ENCODE results near the gene RGS19. TPM values are rescaled to one million over a fixed set of nuclear protein-coding genes. Genes with fewer than 3 reads are reported as not detected.
"Not testable (repeated sequence)": the region's sequence is repeated elsewhere in the genome, so short reads cannot be mapped to it uniquely, and the experiment has no call there.

The RGS19 gene
- total RNA-seq, 4 donors from 2014 or later: 3.4 to 16.0 (median 10.5) TPM

GRCh38 chr20:64119301-64119680 lies 40.0 kb upstream of the RGS19 start:
- WGBS, 2 donors (ENCODE audit: low coverage in 1 of 2): no CpG with 5 or more reads among the region's 8 CpGs
- H3K27me3 ChIP-seq: peaks cover 34% of the 10 kb centered on the region
- TF ChIP-seq POLR2AphosphoS5 (IDR thresholded peaks at IDR 0.05) (no peak), EP300 (IDR thresholded peaks at IDR 0.05) (no peak), POLR2A (IDR thresholded peaks at IDR 0.05) (no peak)
- TF ChIP-seq, protein P1, sequence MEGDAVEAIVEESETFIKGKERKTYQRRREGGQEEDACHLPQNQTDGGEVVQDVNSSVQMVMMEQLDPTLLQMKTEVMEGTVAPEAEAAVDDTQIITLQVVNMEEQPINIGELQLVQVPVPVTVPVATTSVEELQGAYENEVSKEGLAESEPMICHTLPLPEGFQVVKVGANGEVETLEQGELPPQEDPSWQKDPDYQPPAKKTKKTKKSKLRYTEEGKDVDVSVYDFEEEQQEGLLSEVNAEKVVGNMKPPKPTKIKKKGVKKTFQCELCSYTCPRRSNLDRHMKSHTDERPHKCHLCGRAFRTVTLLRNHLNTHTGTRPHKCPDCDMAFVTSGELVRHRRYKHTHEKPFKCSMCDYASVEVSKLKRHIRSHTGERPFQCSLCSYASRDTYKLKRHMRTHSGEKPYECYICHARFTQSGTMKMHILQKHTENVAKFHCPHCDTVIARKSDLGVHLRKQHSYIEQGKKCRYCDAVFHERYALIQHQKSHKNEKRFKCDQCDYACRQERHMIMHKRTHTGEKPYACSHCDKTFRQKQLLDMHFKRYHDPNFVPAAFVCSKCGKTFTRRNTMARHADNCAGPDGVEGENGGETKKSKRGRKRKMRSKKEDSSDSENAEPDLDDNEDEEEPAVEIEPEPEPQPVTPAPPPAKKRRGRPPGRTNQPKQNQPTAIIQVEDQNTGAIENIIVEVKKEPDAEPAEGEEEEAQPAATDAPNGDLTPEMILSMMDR (IDR thresholded peaks at IDR 0.05): no peak
- no peak overlapping the region for H3K4me3 ChIP-seq
- H3K27ac ChIP-seq: no peak overlapping the region
- ATAC-seq: no peak
- no peaks in the 10 kb centered on the region for H3K36me3 ChIP-seq
- peaks cover 0 to 9% (median 3%) of the 10 kb centered on the region in 3 donors for H3K4me1 ChIP-seq
- no peaks in the 10 kb centered on the region for H3K9me3 ChIP-seq

DNA sequence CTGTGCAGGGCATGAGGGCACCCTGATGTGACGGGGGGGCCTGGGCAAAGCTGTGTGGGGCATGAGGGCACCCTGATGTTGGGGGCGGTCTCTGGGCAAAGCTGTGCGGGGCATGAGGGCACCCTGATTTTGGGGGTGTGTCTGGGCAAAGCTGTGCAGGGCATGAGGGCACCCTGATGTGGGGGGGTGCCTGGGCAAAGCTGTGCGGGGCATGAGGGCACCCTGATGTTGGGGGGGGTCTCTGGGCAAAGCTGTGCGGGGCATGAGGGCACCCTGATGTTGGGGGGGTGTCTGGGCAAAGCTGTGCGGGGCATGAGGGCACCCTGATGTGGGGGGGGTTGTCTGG lies 38.1 kb upstream of the RGS19 start:
- ATAC-seq, H3K9me3 ChIP-seq, H3K36me3 ChIP-seq, H3K4me1 ChIP-seq, H3K4me3 ChIP-seq, H3K27ac ChIP-seq: not testable (repeated sequence)
- WGBS, 2 donors (ENCODE audit: low coverage in 1 of 2): no CpG with 5 or more reads among the region's 6 CpGs
- peaks cover 24% of the 10 kb centered on the region for H3K27me3 ChIP-seq

GRCh38 chr20:64116541-64117431 lies 37.5 kb upstream of the RGS19 start:
- H3K27ac ChIP-seq: no peak overlapping the region
- H3K4me3 ChIP-seq: no peak overlapping the region
- H3K9me3 ChIP-seq: no peaks in the 10 kb centered on the region
- WGBS, 2 donors (ENCODE audit: low coverage in 1 of 2): 67 to 84% methylated on average over 6 of the region's 17 CpGs
- H3K36me3 ChIP-seq: no peaks in the 10 kb centered on the region
- peaks cover 0 to 9% (median 3%) of the 10 kb centered on the region in 3 donors for H3K4me1 ChIP-seq
- H3K27me3 ChIP-seq: peaks cover 19% of the 10 kb centered on the region
- TF ChIP-seq POLR2AphosphoS5 (IDR thresholded peaks at IDR 0.05) (no peak), POLR2A (IDR thresholded peaks at IDR 0.05) (no peak), EP300 (IDR thresholded peaks at IDR 0.05) (no peak)
- TF ChIP-seq, protein P1 (IDR thresholded peaks at IDR 0.05): no peak
- ATAC-seq: no peak

DNA sequence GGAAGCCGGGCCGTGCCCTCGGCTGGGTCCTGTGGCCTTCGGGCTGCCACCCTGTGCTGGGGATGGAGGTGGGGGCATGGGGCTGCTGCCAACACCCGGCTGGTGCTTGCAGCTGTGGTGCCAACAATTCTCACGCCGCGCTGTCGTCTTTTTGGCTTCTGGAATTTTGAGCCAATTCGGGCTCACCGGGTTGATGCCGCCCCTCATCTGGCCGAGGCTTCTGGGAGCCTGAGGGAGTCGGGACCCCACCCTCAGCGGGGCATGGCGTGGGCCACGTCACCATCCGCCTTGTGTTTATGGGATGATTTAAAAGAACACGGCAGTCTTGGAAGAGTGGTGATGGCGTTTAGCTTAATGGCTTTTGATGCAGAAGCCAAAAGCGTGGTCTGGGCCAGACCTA lies 36.7 kb upstream of the RGS19 start:
- TF ChIP-seq POLR2A (IDR thresholded peaks at IDR 0.05) (no peak), POLR2AphosphoS5 (IDR thresholded peaks at IDR 0.05) (no peak), EP300 (IDR thresholded peaks at IDR 0.05) (no peak)
- TF ChIP-seq, protein P1 (IDR thresholded peaks at IDR 0.05): no peak
- Histone ChIP-seq H3K4me1 (peaks cover 0 to 9% (median 3%) of the 10 kb centered on the region in 3 donors), H3K36me3 (no peaks in the 10 kb centered on the region), H3K4me3 (no peak overlapping the region), H3K27ac (no peak overlapping the region), H3K9me3 (no peaks in the 10 kb centered on the region), H3K27me3 (peaks cover 12% of the 10 kb centered on the region)
- WGBS, 2 donors (ENCODE audit: low coverage in 1 of 2): 30% methylated on average over 2 of the region's 21 CpGs; no CpG with 5 or more reads in 1 of the 2 donors
- ATAC-seq: no peak

DNA sequence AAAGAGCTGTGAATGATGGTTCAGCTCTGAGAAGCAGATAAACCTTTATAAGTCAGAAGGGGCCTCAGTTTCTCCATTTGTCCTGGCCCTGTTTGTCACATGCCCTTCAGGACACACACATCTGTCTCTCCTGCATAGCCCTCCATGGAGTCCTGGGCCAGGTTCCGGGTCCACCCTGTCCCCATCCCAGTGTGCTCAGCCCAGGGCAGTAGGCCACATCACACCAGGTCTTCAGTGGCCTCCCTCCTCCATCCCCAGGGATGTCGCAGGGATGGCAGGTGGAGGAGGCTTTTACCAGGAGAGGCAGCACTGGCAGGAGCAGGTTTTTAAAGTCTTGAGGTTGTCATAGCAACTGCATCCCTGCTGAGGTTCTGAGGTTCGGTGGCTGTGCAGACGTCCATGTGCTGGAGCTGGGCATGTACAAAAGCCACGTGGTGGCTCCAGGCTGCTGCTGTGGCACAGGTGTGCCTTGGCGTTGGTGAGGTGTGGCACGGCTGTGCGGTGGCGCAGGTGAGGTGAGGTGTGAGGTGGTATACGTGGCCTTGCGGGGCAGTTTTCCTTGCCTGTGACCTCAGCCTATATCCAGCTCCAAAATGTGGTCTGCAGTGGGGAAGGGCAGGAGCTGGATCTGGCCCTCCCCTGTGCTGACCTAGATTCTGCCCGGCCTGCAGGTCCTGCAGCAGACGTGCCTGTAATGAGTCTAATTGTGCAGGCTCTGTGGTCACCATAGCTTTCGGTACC lies 36.0 kb upstream of the RGS19 start:
- TF ChIP-seq EP300 (IDR thresholded peaks at IDR 0.05): no peak
- TF ChIP-seq POLR2A (IDR thresholded peaks at IDR 0.05): no peak
- TF ChIP-seq, protein P1 (IDR thresholded peaks at IDR 0.05): no peak
- TF ChIP-seq POLR2AphosphoS5 (IDR thresholded peaks at IDR 0.05): no peak
- no peak overlapping the region for H3K4me3 ChIP-seq
- ATAC-seq: no peak
- no peak overlapping the region for H3K27ac ChIP-seq
- 75 to 100% methylated on average over 2 to 6 of the region's 14 CpGs for WGBS, 2 donors (ENCODE audit: low coverage in 1 of 2)
- H3K36me3 ChIP-seq: no peaks in the 10 kb centered on the region
- H3K9me3 ChIP-seq: no peaks in the 10 kb centered on the region
- H3K27me3 ChIP-seq: peaks cover 7% of the 10 kb centered on the region
- peaks cover 0 to 5% (median 2%) of the 10 kb centered on the region in 3 donors for H3K4me1 ChIP-seq

All from gastroesophageal sphincter (tissue), 4 donors.